Activated gamma-delta T cell treated with Interleukin-2 at 50 U/mL for 16 hours (primary cell): ENCODE results near the gene SERPINB13.

Experiments
- DNase-seq: peaks from one replicate; pipeline ENCODE4 v3.0.0-alpha.2; 2020

SERPINB13 gene, protein sequence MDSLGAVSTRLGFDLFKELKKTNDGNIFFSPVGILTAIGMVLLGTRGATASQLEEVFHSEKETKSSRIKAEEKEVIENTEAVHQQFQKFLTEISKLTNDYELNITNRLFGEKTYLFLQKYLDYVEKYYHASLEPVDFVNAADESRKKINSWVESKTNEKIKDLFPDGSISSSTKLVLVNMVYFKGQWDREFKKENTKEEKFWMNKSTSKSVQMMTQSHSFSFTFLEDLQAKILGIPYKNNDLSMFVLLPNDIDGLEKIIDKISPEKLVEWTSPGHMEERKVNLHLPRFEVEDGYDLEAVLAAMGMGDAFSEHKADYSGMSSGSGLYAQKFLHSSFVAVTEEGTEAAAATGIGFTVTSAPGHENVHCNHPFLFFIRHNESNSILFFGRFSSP

DNA sequence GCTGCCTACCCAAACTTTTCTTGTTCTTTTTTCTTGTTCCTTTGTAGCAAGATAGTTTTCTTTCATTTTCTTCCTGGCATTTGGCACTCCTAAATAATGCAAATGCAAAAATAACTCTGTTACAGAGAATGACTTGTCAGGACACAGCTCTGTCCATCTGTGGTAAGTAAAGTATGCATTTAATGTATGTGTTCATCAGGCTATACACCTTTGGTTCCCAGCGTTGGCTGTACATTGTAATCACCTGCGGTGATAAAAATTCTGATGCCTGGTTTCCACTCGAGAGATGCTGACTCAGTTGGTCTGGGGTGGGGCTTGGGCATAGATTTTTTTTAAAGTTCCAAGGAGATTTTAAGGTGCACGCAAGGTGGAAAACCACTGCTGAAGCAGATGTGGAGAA lies at the start of gene SERPINB13:
Gene SERPINB13, plus strand, starts transcription at position 378 of the 400 bp plus-strand sequence. CDS start 1,325 bp downstream, outside the sequence.
- DNase-seq, result no peak

DNA sequence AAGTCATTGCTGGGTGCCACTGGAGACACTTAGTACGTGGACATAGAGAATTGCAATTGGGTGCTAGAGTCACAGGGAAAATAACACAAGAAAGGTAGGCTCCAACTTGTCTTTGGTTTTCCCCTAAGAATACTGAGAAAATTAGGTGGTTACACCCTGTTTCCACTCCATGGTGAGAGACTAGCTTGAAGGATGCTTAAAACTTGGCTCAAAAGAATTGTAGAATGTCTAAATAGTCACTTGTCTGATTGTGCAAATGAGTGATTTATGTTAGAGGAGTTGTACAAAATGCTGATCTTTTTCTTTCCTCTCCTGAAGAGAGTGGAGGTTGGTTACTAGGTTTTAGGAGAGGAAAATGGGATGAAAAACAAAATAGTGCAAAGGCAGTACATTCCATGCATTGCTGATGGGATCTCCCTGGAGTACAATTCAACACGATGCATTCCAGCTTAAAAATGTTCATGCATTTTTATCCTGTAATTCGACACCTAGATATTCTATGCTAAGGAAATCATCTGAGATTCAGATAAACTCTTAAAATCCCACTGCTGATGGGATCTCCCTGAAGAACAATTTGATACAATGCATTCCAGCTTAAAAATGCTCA lies 47.1 kb upstream of the SERPINB13 start:
- DNase-seq, result no peak

DNA sequence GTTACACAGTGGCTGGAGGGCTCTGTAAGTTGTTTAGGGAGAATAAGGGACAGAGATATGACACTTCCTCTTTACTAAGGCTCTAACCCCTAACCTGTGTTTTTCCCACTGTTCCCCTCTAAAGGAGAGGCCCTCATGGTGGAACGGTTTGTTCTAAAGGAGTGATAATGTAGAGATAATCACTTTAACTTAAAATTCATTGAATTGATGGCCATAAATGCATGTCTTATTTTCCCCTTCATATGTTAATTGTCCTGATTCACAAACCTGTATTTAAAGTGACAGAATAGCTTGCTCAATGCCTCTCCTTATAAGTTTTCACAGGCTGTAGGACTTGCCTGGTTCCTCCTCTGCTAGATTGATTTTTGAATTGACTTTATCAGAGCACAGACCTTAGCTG lies 45.1 kb upstream of the SERPINB13 start, which contains the start of gene SERPINB12:
Gene SERPINB12, plus strand, starts transcription at position 301 of the 400 bp plus-strand sequence. CDS start 13,791 bp downstream, outside the sequence.
- DNase-seq, result no peak

DNA sequence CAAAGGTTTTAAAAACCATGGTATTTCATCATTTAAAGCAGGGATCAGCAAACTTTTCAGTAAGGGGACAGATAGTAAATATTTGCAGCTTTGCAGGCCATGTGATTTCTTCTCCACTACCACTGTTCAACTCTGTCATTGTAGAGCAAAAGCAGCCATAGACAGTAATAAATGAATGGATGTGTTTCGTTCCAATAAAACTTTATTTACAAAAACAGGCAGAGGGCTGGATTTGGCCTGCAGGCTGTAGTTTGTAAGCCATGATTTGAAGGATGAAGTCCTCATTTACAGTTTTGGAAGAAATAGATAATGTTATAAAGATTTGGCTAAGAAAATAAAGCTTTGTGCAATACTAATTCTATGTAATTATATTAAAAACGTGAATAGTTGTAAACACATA lies 43.1 kb upstream of the SERPINB13 start:
- no peak for DNase-seq

DNA sequence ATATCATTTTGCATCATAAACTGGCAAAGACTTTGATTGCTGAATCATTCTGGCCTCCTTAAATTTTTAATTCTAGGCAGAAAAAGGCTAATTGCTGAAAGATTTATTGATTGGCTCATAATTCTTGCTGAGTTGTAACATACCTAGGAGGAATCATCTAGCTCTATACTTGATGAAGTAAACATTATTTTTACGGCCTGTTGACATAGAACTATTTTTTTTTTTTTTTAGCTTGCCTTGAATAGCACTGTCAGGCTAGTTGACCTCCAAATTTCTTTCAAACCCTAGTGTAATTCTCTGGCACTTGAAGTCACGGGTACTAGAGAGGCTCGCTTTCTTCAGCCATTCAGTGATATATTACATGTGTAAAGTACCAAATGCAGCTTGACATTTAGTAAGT lies 42.1 kb upstream of the SERPINB13 start:
- DNase-seq, result no peak

DNA sequence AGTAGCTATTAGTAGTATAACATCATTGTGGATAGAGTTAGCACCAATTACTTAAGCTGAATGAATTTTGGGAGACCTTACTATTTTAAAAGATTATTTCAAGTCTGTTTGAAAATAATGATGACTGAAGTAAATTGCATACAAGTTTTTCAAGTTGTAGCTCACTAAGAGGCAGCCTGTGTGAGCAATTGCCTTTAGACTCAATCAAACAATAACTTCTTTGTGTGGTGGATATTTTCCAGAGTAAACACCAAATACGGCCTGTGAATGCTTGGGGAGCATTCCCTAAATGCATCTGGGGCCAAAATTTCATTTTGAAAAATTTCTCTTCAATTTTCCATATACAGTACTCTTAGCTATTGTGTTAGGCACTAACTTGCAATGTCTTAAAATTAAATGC lies 37.1 kb upstream of the SERPINB13 start:
- no peak for DNase-seq

DNA sequence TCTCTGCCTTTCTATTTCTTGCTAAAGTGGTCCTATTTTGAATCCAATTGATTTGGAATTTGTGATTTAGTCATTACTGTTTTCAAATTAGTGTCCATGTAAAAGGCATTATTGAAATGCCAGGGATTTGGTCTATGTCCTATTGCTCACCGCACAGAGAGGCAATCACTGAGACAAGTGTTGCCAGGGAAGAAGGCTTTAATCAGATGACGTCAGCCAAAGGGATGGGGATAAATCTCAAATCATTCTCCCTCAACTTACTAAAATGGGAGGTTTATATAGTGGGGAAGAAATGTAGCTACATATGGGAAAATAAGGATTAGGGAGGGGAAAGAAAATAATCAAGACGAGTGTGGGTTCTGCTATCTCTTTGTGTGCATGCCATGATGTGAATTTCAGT lies 35.4 kb upstream of the SERPINB13 start:
- DNase-seq, result no peak

DNA sequence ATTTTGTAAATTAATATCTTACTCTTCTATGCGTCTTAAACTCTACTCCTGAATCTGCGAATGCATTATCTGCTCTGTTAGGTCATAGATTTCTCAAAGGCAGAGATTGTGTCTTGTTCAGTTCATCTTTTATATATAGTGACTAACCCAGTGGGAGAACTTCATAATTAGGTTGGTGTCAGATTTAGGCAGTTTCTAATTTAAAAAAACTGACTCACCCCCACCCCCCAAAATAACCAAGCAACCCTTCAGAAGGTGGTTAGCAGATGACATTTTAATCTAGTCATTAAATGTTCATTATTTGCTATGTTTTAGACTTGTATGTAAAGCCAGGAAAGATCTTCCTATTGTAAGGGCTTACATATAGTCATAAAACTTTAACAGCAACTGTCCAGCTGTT lies 34.6 kb upstream of the SERPINB13 start:
- no peak for DNase-seq

DNA sequence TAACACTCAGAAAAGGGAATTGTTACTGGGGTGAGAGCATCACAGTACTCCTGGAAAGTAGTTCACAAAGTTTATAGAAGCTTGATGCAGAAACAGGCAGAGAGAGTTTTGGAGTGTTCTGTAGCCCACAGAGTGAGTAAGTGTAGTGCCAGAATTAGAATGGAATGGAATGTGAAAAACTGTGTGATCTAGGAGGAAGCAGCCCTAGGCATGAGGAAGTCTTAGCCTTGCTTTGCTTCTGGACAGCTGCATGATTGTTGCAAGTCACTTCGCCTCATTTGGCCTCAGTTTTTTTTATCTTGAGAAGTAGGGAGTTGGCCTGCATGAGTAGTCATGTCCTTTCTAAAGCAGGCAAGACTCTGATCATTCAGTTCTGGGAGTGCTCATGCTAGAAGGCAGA lies 34.1 kb upstream of the SERPINB13 start:
- DNase-seq, result no peak

DNA sequence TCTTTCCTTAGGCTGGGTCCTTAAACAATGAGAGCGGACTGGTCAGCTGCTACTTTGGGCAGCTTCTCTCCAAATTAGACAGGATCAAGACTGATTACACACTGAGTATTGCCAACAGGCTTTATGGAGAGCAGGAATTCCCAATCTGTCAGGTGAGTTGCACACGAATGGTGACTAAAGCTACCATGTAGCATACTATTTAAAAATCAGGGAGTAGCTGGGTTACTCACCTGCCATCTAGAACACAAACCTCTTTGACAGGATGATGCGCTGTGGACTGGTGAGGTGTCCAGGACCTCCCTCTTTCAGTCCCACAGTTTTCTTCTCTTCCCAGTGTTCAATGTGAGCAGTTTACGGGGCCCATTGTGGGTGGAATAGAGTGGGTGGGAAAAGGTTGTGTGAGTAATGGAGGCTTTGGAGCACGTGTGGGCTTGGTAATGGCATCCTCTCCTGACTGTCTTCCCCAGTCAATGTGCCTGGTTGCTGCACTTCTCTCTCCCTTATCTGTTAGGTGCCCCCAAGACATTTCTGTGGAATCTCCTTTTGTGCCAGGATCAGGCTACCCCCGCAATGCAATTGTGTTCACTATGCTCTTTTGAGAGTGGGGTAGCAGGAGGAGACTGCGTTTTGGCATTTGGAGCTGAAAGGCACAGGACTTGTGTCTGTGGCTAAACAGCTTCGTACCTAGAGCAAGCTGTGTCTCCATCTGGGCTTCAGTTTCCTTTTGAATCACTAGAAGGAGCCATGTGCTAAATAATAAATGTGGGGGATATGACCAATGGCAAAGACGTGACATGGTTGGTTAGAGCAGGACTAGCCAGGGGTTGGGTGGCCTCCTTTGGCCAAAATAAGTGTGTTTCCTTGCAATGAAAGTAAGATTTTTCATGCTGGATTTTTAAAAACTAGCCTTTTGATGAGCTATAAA lies 27.3 kb upstream of the SERPINB13 start:
- DNase-seq, result no peak

DNA sequence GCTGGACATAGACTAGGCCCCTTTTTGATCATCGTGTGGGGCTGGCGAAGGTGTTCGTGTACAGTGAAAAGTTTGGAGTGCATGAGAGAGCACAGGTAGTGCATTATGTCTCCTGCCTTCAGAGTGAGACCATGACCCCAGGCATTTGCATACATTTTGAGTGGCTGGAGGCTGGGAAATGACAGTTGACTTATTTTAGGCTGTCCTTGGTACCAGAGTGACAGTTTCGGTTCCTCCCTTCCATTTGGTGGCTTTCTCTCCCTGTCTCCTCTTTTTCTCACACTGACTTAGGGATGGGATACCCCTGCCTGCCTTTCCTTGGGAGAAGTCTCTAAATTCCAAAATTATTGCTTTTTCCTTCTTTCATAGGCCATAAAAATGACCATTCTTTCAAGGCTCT lies 24.9 kb upstream of the SERPINB13 start:
- no peak for DNase-seq

DNA sequence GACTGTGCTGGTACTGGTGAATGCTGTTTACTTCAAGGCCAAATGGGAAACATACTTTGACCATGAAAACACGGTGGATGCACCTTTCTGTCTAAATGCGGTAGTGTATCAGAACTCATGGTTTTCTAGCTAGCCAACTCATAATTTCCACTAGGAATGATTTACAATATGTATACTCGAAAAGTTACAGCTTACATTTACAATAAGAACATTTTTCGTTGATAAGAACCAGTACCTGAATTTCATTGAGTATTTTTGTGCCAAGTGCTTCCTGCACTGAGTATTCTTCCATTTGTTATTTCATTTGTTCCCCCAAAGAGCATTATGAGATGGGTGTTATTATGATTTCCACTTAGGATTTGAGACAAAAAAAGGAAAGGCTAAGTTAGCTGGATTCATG lies 23.1 kb upstream of the SERPINB13 start:
- no peak for DNase-seq

DNA sequence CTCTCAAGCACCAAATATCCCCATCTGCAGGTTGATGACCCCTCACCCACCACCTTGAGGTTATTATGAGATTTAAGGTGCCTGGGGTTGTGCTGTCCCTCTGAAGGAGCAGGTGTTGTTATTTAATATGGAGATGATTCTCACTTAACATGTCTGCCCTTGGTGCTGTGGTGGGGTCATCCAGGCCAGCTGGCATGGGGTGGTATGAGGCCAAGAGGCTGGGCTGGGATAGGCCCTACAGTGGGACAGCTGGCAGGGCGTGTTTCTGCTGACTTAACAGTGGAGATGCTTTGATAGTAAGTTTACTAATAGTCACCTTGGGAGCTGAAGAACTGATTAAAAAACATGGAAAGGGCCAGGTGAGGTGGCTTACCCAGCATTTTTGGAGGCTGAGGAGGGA lies 22.6 kb upstream of the SERPINB13 start:
- no peak for DNase-seq

DNA sequence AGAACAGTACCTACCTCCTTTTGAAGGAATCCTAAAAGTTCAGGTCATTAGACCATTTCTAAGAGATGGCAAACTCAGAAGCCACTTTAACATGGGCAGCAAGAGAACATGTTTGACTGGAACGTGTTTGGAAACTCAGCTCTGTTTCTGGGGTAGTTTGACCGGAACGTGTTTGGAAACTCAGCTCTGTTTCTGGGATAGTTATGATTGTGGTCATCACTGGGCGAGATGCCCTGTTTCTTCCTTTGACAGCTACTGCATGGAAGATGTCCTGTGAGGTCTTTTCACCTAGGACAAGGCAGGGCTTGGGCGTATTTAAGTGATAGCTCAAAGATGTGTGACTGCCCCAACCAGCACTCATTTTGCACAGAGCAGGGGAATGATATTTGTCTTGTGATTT lies 19.9 kb upstream of the SERPINB13 start:
- DNase-seq, result no peak

DNA sequence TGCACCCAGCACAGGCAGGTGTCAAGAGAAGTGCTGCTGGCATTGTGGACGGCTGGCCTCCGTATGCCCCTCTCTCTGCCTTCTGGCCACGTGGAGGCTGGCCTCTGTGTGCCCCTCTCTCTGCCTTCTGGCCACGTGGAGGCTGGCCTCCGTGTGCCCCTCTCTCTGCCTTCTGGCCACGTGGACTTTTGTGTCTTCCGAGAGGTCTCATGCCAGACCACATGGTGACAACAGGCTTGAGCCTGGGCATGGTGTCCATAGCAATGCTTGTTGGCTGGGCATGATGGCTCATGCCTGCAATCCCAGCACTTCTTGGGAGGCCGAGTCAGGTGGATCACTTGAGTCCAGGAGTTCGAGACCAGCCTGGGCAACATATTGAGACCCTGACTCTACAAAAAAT lies 19.3 kb upstream of the SERPINB13 start:
- no peak for DNase-seq

DNA sequence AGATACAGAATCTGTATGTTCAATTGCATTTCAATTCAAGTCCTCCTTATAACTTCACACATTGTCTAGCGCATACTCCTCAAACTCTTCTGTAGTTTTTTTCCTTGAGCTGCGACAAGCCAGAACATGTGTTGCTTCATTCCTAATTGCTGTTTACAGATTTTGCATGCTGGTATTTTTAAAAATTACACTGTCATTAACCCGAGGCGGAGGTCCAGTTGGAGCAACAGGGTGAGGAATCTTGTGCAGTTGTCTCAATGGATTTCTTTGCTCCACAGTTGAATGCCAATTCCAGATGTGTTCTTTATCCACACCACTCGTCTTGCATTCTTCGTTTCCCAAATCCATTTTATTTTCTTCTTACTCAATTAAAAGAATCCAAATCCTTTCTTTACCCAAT lies 16.4 kb upstream of the SERPINB13 start:
- DNase-seq, result no peak

DNA sequence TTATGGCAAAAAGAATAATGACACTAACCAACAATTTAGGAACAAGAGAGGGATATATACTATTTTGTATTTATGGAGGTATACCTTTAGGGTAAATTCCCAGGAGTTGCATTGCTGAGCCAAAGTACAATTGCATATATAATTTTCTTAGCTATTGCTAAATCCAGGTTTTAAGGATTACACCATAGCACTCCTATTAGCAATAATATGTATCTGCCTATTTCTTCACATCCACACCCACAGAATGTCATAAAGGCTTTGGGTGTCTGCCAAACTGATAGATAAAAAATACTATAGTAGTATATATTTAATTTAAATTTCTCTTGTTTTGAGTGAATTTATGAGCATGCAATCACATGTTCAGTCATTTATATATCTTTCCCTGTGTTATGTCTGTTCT lies 11.5 kb upstream of the SERPINB13 start:
- DNase-seq, result no peak

DNA sequence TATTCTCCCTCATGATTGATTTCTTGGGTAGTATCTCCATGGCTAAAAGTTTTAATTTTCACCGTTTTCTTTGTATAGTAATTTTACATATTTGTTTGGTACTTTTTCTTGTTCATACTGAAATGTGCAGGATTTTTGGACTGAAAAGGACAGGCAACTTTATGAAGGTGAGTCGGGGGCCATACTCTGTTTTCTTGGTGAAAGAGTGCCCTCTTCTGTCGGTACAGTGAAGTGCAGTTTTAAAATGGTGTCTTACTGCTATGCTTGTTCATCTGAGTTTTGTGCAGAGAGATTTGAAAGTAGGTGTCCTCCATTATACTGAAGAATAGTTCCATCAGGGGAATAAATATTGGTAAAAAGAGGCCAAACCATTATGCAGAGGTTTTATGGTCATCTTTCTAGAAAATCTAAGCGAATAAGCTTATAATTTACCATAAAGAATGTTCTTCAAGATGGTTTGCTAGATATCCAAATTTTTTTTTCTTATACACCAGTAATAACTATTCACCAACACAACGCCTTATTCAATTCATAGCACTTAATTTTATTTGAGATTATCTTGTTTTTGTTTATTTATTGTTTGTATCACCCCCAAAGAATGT lies 8.7 kb upstream of the SERPINB13 start:
- DNase-seq, result no peak

DNA sequence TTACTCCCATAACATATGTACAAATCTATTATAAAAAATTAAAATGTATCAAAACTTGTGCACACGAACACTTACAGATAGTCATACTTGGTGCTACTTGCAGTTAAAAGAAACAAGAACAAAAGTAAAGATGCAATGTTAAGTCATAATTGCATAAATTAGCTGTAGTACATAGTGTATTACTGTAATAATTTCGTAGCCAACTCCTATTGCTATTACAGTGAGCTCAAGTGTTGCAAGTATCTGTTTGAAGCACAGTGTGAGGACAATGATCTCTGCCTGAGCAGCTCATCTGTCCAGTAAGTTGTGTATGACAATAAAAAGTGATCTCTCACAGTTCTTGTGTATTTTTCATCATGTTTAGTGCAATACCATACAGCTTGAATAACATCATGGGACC lies 7.5 kb upstream of the SERPINB13 start:
- no peak for DNase-seq

DNA sequence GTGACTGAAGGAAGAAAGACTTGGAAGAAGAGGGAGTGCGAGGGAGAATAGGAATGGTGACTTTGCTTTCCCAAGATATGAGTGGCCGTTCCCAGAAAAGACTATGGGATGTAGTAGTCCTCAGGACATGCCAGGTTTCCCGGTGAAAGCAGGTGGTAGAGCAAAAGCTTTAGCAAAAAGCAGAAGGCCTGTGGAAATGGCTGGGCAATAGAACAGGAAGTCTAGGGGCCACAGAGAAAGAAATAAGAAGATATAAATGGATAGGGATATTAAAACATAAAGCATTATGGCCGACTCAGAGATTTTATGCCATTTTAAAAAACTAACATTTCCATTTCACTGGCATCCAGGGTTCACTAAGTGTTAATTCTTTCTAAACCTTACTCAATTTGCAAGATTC lies 1.2 kb upstream of the SERPINB13 start:
- DNase-seq, result no peak

DNA sequence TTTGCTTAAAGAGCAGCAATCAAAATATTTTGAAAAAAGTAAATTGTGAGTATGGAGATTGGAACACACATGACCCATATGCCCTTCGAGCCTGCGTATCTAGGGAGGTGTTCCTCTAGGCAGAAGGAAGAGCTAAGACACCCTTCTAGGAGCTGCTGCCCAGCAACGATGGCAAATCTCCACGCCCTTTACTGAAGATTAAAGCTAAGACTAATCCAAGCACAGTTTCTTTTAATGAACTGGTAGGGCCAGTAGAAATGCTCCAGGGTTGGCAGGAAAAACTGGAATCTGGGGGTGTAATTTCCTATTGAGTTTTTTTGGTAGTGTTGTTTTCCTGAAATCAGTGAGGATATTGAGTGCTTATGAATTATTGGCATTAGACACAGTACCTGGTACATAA lies 712 bp upstream of the SERPINB13 start:
- no peak for DNase-seq

DNA sequence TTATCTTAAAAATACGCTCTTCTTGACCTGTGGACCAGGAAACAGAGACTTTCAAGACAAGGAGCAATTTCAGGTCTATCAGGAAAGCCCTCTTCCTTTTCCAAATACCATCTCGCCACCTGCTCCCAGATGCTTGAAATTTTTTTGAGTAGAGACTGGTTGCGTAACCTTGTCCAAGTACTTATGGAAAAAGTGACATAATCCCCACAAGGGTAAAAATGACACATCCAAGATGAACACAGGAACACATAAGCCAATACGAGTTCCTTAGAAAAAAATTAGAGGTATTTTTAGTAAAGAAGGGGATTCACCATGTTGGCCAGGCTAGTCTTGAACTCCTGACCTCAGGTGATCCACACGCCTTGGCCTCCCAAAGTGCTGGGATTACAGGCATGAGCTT lies 1.8 kb downstream of the SERPINB13 start:
- DNase-seq, result no peak

DNA sequence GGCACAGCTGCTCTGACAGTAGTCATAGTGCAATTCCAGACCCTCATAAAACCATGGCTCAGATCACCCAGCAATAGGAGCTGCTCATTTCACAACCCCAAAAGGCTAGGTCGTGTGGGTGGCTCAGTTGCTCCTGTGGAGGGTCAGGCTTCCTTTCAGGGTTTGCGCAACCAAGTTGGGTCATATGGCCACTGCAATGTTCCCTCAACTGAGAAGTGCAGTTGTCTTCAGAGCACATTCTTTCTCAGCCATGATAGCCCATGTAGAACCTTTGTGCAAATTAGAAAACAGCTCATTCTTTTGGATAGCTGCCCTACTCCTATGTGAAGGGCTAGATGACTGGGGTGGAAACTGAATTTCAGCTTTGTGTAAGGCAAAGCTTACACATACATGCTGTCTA lies 3.2 kb downstream of the SERPINB13 start:
- DNase-seq, result no peak
